HCT116 (cell line): ENCODE measurements around the gene ETS2. TPM values are rescaled to one million over a fixed set of nuclear protein-coding genes. Genes with fewer than 3 reads are reported as not detected.

Experiments
- ATAC-seq: fragments of 200-7000 bp; cut with Tn5 transposase; 2 replicates; pipeline ENCODE4 v1.9.1; 2020; ENCODE audit warnings: mild to moderate bottlenecking, moderate library complexity
- BruUV-seq: library from RNA; stranded (reverse); fragments of 400-500 nt; replicated peaks from 2 replicates; lab custom pipeline; 2021; lab: Mats Ljungman, UMichigan
- CTCF ChIA-PET: fragments of 300-600 bp; sonication (Branson Sonifier 250); formaldehyde crosslinking; loops from one replicate; lab custom pipeline; 2021; ENCODE audit warnings: antibody characterized with exemption; lab: Charles Lee
- POLR2A ChIA-PET: fragments of 300-600, 350-600 bp; sonication (Branson Sonifier 250); formaldehyde crosslinking; loops from one replicate; lab custom pipeline; 2021; ENCODE audit warnings: antibody characterized with exemption; lab: Charles Lee
- RAD21 ChIA-PET, 2 experiments: fragments of 300-600 bp; sonication (Branson Sonifier 250); formaldehyde crosslinking; loops; one replicate each; lab custom pipeline; 2023; ENCODE audit warnings: low total read pairs in 2 of 2; ENCODE audit not compliant: uncharacterized antibody in 2 of 2, unreplicated experiment in 2 of 2, low non-redundant PET in 1 of 2; lab: Charles Lee
- DNase-seq: peaks from one replicate; pipeline ENCODE4 v3.0.0-alpha.2; 2010; ENCODE audit warnings: low read depth, low spot score
- H2AFZ ChIP-seq: fragments of 200-600 bp; shearing (Covaris generic), sonication (generic); 2 replicates; pipeline ENCODE4 v1.6.1; 2017; ENCODE audit warnings: low read depth, mixed run types, mixed read lengths, antibody characterized with exemption, low read length; ENCODE audit not compliant: poor library complexity, severe bottlenecking
- H3K27ac ChIP-seq: 2 replicates; pipeline ENCODE4 v1.5.1; 2012; ENCODE audit warnings: low read depth, low read length
- H3K27me3 ChIP-seq: fragments of 200-600 bp; sonication (generic); 2 replicates; pipeline ENCODE4 v1.6.1; 2016; ENCODE audit warnings: mixed run types, low read length, mixed read lengths; ENCODE audit not compliant: insufficient read depth
- H3K36me3 ChIP-seq, 2 experiments: fragments of 200-500 bp in 1 of 2; fragments of 200-600 bp in 1 of 2; sonication (Bioruptor generic) in 1 of 2; sonication (generic) in 1 of 2; 2 replicates each; pipeline versions ENCODE4 v1.5.1 to v1.6.1; 2014 to 2016; ENCODE audit warnings: low read length in 2 of 2, inconsistent platforms in 1 of 2, mixed read lengths in 1 of 2, mixed run types in 1 of 2; ENCODE audit not compliant: insufficient read depth in 2 of 2, control insufficient read depth in 1 of 2
- H3K4me1 ChIP-seq, 2 experiments: fragments of 200-600 bp in 1 of 2; sonication (generic) in 1 of 2; 2 replicates each; pipeline versions ENCODE4 v1.5.1 to v1.6.1; 2012 to 2017; ENCODE audit warnings: low read length in 2 of 2, inconsistent platforms in 1 of 2, mild to moderate bottlenecking in 1 of 2, mixed read lengths in 1 of 2, mixed run types in 1 of 2, moderate library complexity in 1 of 2; ENCODE audit not compliant: insufficient read depth in 2 of 2, control insufficient read depth in 1 of 2
- H3K4me2 ChIP-seq: fragments of 200-600 bp; sonication (generic); 2 replicates; pipeline ENCODE4 v1.6.1; 2017; ENCODE audit warnings: mixed run types, low read length, mixed read lengths
- H3K4me3 ChIP-seq, 2 experiments: fragments of 200-600 bp in 1 of 2; sonication (generic) in 1 of 2; replicated peaks in 1 of 2; 2 replicates each; pipeline ENCODE4 v1.5.1; 2011 to 2016; ENCODE audit warnings: low read length in 2 of 2, control low read depth in 1 of 2, low read depth in 1 of 2, mild to moderate bottlenecking in 1 of 2, mixed read lengths in 1 of 2, mixed run types in 1 of 2
- H3K79me2 ChIP-seq: fragments of 200-600 bp; sonication (generic); 2 replicates; pipeline ENCODE4 v1.6.1; 2017; ENCODE audit warnings: mild to moderate bottlenecking, mixed run types, low read length, moderate library complexity, mixed read lengths; ENCODE audit not compliant: insufficient read depth
- H3K9ac ChIP-seq: fragments of 200-600 bp; sonication (generic); 2 replicates; pipeline ENCODE4 v1.6.1; 2016; ENCODE audit warnings: low read length, mixed read lengths
- H3K9me2 ChIP-seq: fragments of 200-600 bp; sonication (generic), shearing (Covaris generic); 2 replicates; pipeline ENCODE4 v1.6.1; 2017; ENCODE audit warnings: mixed run types, mild to moderate bottlenecking, moderate library complexity; ENCODE audit not compliant: insufficient read depth
- H3K9me3 ChIP-seq, 2 experiments: fragments of 200-500 bp in 1 of 2; fragments of 200-600 bp in 1 of 2; sonication (Bioruptor generic) in 1 of 2; sonication (generic) in 1 of 2; 2 replicates each; pipeline ENCODE4 v1.6.1; 2014 to 2017; ENCODE audit warnings: low read length in 2 of 2, mixed read lengths in 2 of 2, inconsistent platforms in 1 of 2, low read depth in 1 of 2, mild to moderate bottlenecking in 1 of 2, mixed run types in 1 of 2, moderate library complexity in 1 of 2; ENCODE audit not compliant: control insufficient read depth in 1 of 2, insufficient read depth in 1 of 2
- H4K20me1 ChIP-seq: fragments of 200-600 bp; sonication (generic), shearing (Covaris generic); 2 replicates; pipeline ENCODE4 v1.6.1; 2017; ENCODE audit warnings: mixed run types, mild to moderate bottlenecking, moderate library complexity; ENCODE audit not compliant: insufficient read depth
- CBX3 ChIP-seq: IDR thresholded peaks from 2 replicates; pipeline ENCODE4 v1.6.1; 2012; ENCODE audit warnings: low read depth
- CEBPB ChIP-seq: IDR thresholded peaks from 2 replicates; pipeline ENCODE4 v1.6.1; 2012; ENCODE audit warnings: low read depth
- EGR1 ChIP-seq: IDR thresholded peaks from 2 replicates; pipeline ENCODE4 v1.6.1; 2012; ENCODE audit warnings: low read depth
- EZH2 ChIP-seq: fragments of 200-600 bp; sonication (generic); IDR thresholded peaks from 2 replicates; pipeline ENCODE4 v1.6.1; 2017; ENCODE audit warnings: antibody characterized with exemption, mixed run types
- EZH2phosphoT487 ChIP-seq: fragments of 200-600 bp; IDR thresholded peaks from 2 replicates; pipeline ENCODE4 v1.6.1; 2018; ENCODE audit warnings: antibody characterized with exemption, borderline replicate concordance
- POLR2A ChIP-seq: IDR thresholded peaks from 2 replicates; pipeline ENCODE4 v1.7.0; 2011; ENCODE audit warnings: borderline replicate concordance; ENCODE audit not compliant: insufficient read depth, insufficient read length; ENCODE audit errors: extremely low read depth
- SRF ChIP-seq: IDR thresholded peaks from 2 replicates; pipeline ENCODE4 v1.6.1; 2012; ENCODE audit warnings: low read depth
- TCF7L2 ChIP-seq: IDR thresholded peaks from 2 replicates; pipeline ENCODE4 v1.7.0; 2011; ENCODE audit warnings: borderline replicate concordance, inconsistent platforms; ENCODE audit not compliant: insufficient read depth, insufficient read length; ENCODE audit errors: extremely low read depth
- YY1 ChIP-seq: IDR thresholded peaks from 2 replicates; pipeline ENCODE4 v1.6.1; 2011; ENCODE audit warnings: low read length, low read depth, moderate library complexity, mild to moderate bottlenecking; ENCODE audit not compliant: insufficient replicate concordance; ENCODE audit errors: extremely low read depth
- ZFX ChIP-seq: fragments of 450-650 bp; IDR thresholded peaks from 2 replicates; pipeline ENCODE4 v1.6.1; 2017
- ZNF274 ChIP-seq: fragments of 200-500 bp; sonication (Bioruptor generic); IDR thresholded peaks from 2 replicates; pipeline ENCODE4 v1.6.1; 2014; ENCODE audit warnings: mild to moderate bottlenecking, low read depth, low read length, inconsistent platforms
- intact Hi-C: fragments of 100-400 bp; cut with micrococcal nuclease; formaldehyde crosslinking; loops from 2 replicates; pipeline ENCODE4 v1.10.0; 2022
- total RNA-seq: library from RNA; stranded (reverse); gene quantifications from one replicate; pipeline ENCODE4 v1.2.1, GENCODE V29; 2021; ENCODE audit not compliant: unreplicated experiment
- TF ChIP-seq, protein P1 (sequence below): IDR thresholded peaks from 2 replicates; pipeline ENCODE4 v1.6.1; 2012
- TF ChIP-seq, protein P2 (sequence below): IDR thresholded peaks from 2 replicates; pipeline ENCODE4 v1.6.1; 2012; ENCODE audit warnings: low read depth

ETS2 gene
- total RNA-seq, 1 experiment from 2014 or later = 32.9 TPM

DNA sequence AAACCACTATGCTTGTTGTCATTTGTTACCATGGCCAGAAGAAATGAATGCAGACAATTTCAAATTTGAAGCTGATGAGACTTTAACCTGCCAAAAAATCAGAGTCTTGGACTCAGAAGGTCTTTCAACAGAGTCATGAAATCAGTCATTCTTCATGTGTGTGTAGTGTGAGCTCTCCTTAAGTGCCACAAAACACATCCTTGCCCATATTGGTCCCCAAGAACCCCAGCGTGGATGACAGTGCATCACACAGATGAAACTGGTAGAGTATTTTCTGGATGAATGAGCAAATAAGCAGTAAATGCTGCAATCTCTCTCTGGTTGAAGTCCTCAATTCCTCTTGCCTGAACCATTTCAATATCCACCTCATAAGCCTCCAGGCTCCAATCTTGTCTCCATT, 28.7 kb upstream of the ETS2 start:
- no peak overlapping the region for H2AFZ ChIP-seq
- H3K36me3 ChIP-seq = no peaks in the 10 kb centered on the region
- ATAC-seq = no peak
- no peak overlapping the region for H3K4me2 ChIP-seq
- H3K9me2 ChIP-seq = no peaks in the 10 kb centered on the region
- H3K9me3 ChIP-seq = peaks cover 3 to 11% of the 10 kb centered on the region in 2 experiments; a peak in 1 of 4 replicates
- intact Hi-C loops = no loop called here
- RAD21 ChIA-PET = no interaction called here
- no peak overlapping the region for H3K9ac ChIP-seq
- H3K27me3 ChIP-seq = no peaks in the 10 kb centered on the region
- no peaks in the 10 kb centered on the region for H4K20me1 ChIP-seq
- no peak for TF ChIP-seq ZNF274
- no peak for TF ChIP-seq YY1
- TF ChIP-seq SRF = no peak
- TF ChIP-seq TCF7L2 = no peak
- TF ChIP-seq, protein P1, sequence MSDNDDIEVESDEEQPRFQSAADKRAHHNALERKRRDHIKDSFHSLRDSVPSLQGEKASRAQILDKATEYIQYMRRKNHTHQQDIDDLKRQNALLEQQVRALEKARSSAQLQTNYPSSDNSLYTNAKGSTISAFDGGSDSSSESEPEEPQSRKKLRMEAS = no peak
- TF ChIP-seq EGR1 = no peak
- TF ChIP-seq POLR2A = no peak
- no peak for TF ChIP-seq EZH2
- no peak for TF ChIP-seq ZFX
- no peak for TF ChIP-seq CEBPB
- TF ChIP-seq, protein P2, sequence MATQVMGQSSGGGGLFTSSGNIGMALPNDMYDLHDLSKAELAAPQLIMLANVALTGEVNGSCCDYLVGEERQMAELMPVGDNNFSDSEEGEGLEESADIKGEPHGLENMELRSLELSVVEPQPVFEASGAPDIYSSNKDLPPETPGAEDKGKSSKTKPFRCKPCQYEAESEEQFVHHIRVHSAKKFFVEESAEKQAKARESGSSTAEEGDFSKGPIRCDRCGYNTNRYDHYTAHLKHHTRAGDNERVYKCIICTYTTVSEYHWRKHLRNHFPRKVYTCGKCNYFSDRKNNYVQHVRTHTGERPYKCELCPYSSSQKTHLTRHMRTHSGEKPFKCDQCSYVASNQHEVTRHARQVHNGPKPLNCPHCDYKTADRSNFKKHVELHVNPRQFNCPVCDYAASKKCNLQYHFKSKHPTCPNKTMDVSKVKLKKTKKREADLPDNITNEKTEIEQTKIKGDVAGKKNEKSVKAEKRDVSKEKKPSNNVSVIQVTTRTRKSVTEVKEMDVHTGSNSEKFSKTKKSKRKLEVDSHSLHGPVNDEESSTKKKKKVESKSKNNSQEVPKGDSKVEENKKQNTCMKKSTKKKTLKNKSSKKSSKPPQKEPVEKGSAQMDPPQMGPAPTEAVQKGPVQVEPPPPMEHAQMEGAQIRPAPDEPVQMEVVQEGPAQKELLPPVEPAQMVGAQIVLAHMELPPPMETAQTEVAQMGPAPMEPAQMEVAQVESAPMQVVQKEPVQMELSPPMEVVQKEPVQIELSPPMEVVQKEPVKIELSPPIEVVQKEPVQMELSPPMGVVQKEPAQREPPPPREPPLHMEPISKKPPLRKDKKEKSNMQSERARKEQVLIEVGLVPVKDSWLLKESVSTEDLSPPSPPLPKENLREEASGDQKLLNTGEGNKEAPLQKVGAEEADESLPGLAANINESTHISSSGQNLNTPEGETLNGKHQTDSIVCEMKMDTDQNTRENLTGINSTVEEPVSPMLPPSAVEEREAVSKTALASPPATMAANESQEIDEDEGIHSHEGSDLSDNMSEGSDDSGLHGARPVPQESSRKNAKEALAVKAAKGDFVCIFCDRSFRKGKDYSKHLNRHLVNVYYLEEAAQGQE = no peak
- TF ChIP-seq EZH2phosphoT487 = no peak
- no peak for TF ChIP-seq CBX3
- DNase-seq = no peak
- H3K4me1 ChIP-seq = peaks cover 20 to 34% of the 10 kb centered on the region in 2 experiments
- H3K27ac ChIP-seq = no peak overlapping the region
- CTCF ChIA-PET = no interaction called here
- H3K4me3 ChIP-seq = no peak overlapping the region
- H3K79me2 ChIP-seq = no peaks in the 10 kb centered on the region
- no TSS peak for BruUV-seq
- POLR2A ChIA-PET = no interaction called here
